ENCODE results near the gene FLOT1.
A peak's percentile ranks its signal among the peaks of the same experiment; 100 is the strongest.

The FLOT1 gene

DNA sequence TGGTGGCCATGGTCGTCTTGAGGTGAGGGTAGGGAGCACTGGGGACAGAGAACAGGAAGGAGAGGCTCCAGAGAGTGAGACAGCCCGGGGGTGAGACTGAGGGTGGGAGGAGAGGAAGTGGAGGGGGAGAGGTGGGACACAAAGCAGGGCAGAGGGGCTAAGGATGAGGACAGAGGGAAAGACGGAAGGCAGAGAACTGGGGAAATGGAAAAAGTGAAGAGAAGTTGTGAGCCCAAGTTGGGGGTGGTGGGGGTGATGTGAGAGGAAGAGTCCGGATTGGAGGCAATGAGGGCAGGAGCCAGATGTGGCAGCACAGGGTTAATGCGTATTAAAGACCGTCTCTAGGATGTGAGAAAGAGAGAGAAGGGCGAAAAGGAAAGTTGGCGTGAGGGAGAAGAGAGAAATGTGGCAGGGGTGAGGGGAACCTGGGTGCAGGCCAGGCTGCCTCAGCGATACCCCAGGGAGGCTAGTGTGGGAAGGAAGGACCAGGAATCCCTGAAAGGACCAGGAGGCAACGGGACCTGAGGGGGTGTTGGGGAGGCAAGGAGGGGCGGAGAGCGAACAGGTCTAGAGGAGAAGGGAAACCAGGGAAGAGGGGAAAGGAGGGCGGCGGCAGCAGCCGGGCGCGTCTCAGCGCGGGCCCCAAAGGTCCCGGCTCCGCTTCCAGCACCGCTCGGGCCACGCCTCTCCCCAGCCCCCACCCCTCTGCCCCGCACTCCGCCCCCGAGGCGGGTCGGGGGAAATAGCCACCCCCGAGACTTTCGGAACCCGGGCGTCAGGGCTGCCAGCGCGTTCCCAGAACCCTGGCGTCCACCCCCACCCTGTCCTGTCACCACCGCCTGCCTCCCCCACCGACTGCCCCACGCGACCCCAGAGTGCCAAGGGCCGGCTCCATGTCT, 56.2 kb downstream of the FLOT1 start, which contains the start of gene PPP1R18:
TSS of gene PPP1R18 (minus strand) at position 637 of the 899 bp plus-strand sequence. CDS start at position 10, 627 bp downstream.
- peaks cover 0 to 10% (median 1%) of the 10 kb centered on the region in 4 experiments for H3K36me3 ChIP-seq (ENCODE audit: control insufficient read depth in 4 of 4, insufficient read depth in 4 of 4, low read length in 3 of 4)
- H3K4me3 ChIP-seq (ENCODE audit: control insufficient read depth in 1 of 7, extremely low read depth in 1 of 7, insufficient read depth in 4 of 7, low read depth in 2 of 7, low read length in 6 of 7), result peak within 1 kb of the TSS; percentile 85 to 96 (median 89)
- no peaks in the 10 kb centered on the region for H3K9me3 ChIP-seq (ENCODE audit: control extremely low read depth in 1 of 5, control insufficient read depth in 4 of 5, insufficient read depth in 2 of 5, low read depth in 1 of 5, low read length in 4 of 5)
- CTCF ChIA-PET, result interaction anchor here (0.6 to 18.0 kb wide), 2 partner anchors 12 to 36 kb away, joined by 4 to 622 read pairs; partner anchors contain the start of genes MDC1 and TUBB
- POLR2A ChIA-PET, result interaction anchor here (7.4 kb wide), 1 partner anchor 35 kb away, joined by 56 read pairs; the partner anchor contains the start of gene TUBB
- no peaks in the 10 kb centered on the region for H3K27me3 ChIP-seq (replicated peaks in 2 of 5; ENCODE audit: control insufficient read depth in 4 of 5, insufficient read depth in 5 of 5, low read length in 4 of 5)
- peaks cover 17 to 83% (median 80%) of the 10 kb centered on the region in 4 experiments for H3K4me1 ChIP-seq (ENCODE audit: control extremely low read depth in 1 of 4, control insufficient read depth in 4 of 4, insufficient read depth in 4 of 4, low read length in 3 of 4)
- H3K27ac ChIP-seq (ENCODE audit: insufficient read depth in 1 of 2, low read depth in 1 of 2, low read length in 2 of 2, poor library complexity in 1 of 2, severe bottlenecking in 2 of 2), result peak within 1 kb of the TSS; percentile 68 to 94
- DNase-seq, result peak in 2 of 3 donors; percentile 68 to 72
- under 1% methylated on average over 31 of the region's 41 CpGs for WGBS (ENCODE audit: insufficient coverage)

DNA sequence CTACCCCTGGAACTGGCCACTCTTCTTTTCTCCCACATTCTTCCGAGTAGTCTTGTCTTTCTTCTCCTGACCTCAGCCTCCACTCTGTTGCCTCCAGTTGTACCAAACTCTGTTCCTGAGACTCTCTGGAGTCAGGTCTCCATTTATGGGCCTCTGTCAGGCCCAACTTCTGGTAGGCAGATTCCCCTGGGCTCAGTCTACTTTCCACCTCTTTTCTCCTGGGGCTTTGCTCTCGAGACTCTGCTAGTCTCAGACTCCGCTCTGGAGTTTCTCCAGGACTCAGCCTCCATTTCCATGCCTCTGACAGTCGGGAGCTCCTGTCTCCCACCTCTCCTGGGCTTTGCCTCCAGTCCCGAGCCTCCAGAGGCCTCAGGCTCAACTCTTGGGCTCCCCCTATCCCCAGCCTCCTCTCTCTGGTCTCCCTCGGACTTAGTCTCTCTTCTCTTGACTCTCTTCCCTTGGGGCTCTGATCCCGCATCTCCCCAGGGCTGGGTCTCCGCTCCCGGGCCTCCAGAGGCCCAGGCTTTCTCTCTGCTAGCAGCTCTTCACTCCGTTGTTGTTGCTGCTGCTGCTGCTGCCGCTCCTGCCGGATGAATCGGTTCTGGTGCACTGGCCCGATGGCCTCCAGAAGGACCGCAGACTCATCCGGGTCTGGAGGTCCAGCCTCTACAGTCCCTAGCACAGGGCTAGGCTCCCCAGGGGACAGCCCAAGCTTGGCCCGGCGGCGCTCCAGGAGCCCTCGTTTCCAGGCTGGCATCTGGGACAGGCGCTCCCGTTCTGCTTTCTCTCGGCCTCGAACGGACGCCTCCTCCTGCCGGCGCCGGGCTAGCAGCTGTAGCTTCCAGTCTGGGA, 57.1 kb downstream of the FLOT1 start:
- ChIA-PET CTCF (interaction anchor here (0.6 to 18.0 kb wide), 3 partner anchors 9 to 37 kb away, joined by 3 to 622 read pairs (median 4); partner anchors contain the start of genes MDC1 and TUBB), POLR2A (interaction anchor here (1.0 to 7.4 kb wide), 2 partner anchors 36 to 68 kb away, joined by 3 to 56 read pairs; partner anchors contain the start of genes PPP1R10 and TUBB)
- Histone ChIP-seq H3K27me3 (replicated peaks in 2 of 5; ENCODE audit: control insufficient read depth in 4 of 5, insufficient read depth in 5 of 5, low read length in 4 of 5) (no peaks in the 10 kb centered on the region), H3K9me3 (ENCODE audit: control extremely low read depth in 1 of 5, control insufficient read depth in 4 of 5, insufficient read depth in 2 of 5, low read depth in 1 of 5, low read length in 4 of 5) (no peaks in the 10 kb centered on the region), H3K27ac (ENCODE audit: insufficient read depth in 1 of 2, low read depth in 1 of 2, low read length in 2 of 2, poor library complexity in 1 of 2, severe bottlenecking in 2 of 2) (peak overlapping the region; percentile 68 to 94), H3K4me3 (ENCODE audit: control insufficient read depth in 1 of 7, extremely low read depth in 1 of 7, insufficient read depth in 4 of 7, low read depth in 2 of 7, low read length in 6 of 7) (peak overlapping the region; percentile 45 to 96 (median 88)), H3K36me3 (ENCODE audit: control insufficient read depth in 4 of 4, insufficient read depth in 4 of 4, low read length in 3 of 4) (peaks cover 0 to 16% (median 2%) of the 10 kb centered on the region in 4 experiments), H3K4me1 (ENCODE audit: control extremely low read depth in 1 of 4, control insufficient read depth in 4 of 4, insufficient read depth in 4 of 4, low read length in 3 of 4) (peaks cover 16 to 87% (median 84%) of the 10 kb centered on the region in 4 experiments)
- DNase-seq, result no peak
- 41% methylated on average over 18 of the region's 29 CpGs for WGBS (ENCODE audit: insufficient coverage)

DNA sequence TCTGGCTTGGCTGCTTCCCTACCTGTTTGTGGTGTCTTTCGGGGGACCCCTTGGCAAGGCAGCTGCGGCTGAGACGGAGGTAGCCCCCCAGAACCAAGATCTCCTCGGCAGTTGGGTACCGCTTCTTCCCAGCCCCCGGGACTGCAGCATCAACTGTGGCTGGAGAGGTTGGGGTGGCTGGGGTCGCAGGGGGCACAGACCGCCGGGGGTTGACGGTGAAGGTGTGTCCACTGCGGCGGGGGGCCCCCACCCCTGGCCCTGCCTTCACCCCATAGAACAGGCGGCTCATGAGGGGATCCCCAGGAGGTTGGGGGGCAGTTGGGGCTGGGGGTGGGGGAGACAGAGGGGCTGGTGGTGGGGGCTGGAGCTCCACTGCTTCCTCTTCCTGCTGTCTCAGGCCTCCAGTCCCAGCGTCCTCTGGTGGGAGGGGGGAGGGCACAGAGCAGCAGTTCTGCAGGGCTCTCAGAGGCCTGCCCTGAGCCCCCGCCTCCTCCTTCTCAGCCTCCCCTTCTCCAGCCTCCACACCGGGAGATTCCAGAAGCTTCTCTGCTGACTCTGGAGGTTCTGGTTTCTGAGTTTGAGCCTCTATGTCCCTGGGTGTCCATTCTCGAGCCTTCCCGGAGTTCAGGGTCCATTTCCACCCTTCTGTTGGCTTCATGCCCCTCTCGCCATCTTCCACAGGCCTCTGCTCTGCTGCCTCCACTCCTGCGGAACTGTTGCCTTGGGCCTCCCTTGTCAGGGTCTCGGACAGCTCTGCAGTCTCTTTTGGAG, 57.9 kb downstream of the FLOT1 start:
- H3K9me3 ChIP-seq (ENCODE audit: control extremely low read depth in 1 of 5, control insufficient read depth in 4 of 5, insufficient read depth in 2 of 5, low read depth in 1 of 5, low read length in 4 of 5), result no peaks in the 10 kb centered on the region
- H3K4me3 ChIP-seq (ENCODE audit: control insufficient read depth in 1 of 7, extremely low read depth in 1 of 7, insufficient read depth in 4 of 7, low read depth in 2 of 7, low read length in 6 of 7), result peak overlapping the region; percentile 50 to 96 (median 88)
- DNase-seq, result peak in 2 of 3 donors; percentile 58 to 69
- no peaks in the 10 kb centered on the region for H3K27me3 ChIP-seq (replicated peaks in 2 of 5; ENCODE audit: control insufficient read depth in 4 of 5, insufficient read depth in 5 of 5, low read length in 4 of 5)
- CTCF ChIA-PET, result interaction anchor here (0.6 to 18.0 kb wide), 3 partner anchors 9 to 38 kb away, joined by 3 to 622 read pairs (median 3); partner anchors contain the start of genes MDC1 and TUBB
- H3K36me3 ChIP-seq (ENCODE audit: control insufficient read depth in 4 of 4, insufficient read depth in 4 of 4, low read length in 3 of 4), result peaks cover 0 to 24% (median 9%) of the 10 kb centered on the region in 4 experiments
- 6% methylated on average over 13 of the region's 21 CpGs for WGBS (ENCODE audit: insufficient coverage)
- peaks cover 13 to 87% (median 84%) of the 10 kb centered on the region in 4 experiments for H3K4me1 ChIP-seq (ENCODE audit: control extremely low read depth in 1 of 4, control insufficient read depth in 4 of 4, insufficient read depth in 4 of 4, low read length in 3 of 4)
- peak overlapping the region; percentile 72 to 94 for H3K27ac ChIP-seq (ENCODE audit: insufficient read depth in 1 of 2, low read depth in 1 of 2, low read length in 2 of 2, poor library complexity in 1 of 2, severe bottlenecking in 2 of 2)
- POLR2A ChIA-PET, result interaction anchor here (1.0 to 7.4 kb wide), 3 partner anchors 33 to 68 kb away, joined by 3 to 56 read pairs (median 15); partner anchors contain the start of genes MDC1, PPP1R10 and TUBB

DNA sequence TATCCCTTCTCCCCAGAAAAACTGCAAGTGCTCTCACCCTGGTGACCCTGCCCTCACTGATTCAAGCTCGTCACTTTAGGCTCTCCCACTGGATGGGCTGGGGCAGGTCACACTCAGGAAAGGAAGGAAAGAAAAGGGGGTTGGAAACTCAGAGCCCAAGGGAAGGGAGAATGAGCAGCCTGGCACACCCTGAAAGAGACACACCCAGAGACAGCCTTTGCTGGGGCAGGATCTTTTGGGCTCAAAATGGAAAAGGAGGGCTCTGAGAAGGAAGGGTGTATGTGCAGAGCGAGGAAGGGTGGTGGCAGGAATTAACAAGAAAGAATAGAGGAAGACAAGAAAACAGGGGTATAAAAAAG, 58.5 kb downstream of the FLOT1 start:
- Histone ChIP-seq H3K9me3 (ENCODE audit: control extremely low read depth in 1 of 5, control insufficient read depth in 4 of 5, insufficient read depth in 2 of 5, low read depth in 1 of 5, low read length in 4 of 5) (no peaks in the 10 kb centered on the region), H3K27ac (ENCODE audit: insufficient read depth in 1 of 2, low read depth in 1 of 2, low read length in 2 of 2, poor library complexity in 1 of 2, severe bottlenecking in 2 of 2) (peak overlapping the region; percentile 72 to 94), H3K4me1 (ENCODE audit: control extremely low read depth in 1 of 4, control insufficient read depth in 4 of 4, insufficient read depth in 4 of 4, low read length in 3 of 4) (peaks cover 13 to 87% (median 84%) of the 10 kb centered on the region in 4 experiments), H3K36me3 (ENCODE audit: control insufficient read depth in 4 of 4, insufficient read depth in 4 of 4, low read length in 3 of 4) (peaks cover 0 to 25% (median 10%) of the 10 kb centered on the region in 4 experiments), H3K27me3 (replicated peaks in 2 of 5; ENCODE audit: control insufficient read depth in 4 of 5, insufficient read depth in 5 of 5, low read length in 4 of 5) (no peaks in the 10 kb centered on the region), H3K4me3 (ENCODE audit: control insufficient read depth in 1 of 7, extremely low read depth in 1 of 7, insufficient read depth in 4 of 7, low read depth in 2 of 7, low read length in 6 of 7) (peak overlapping the region; percentile 50 to 96 (median 88))
- ChIA-PET CTCF (interaction anchor here (0.6 to 18.0 kb wide), 2 partner anchors 8 to 38 kb away, joined by 3 to 622 read pairs; partner anchors contain the start of genes MDC1 and TUBB), POLR2A (interaction anchor here (1.0 to 7.4 kb wide), 3 partner anchors 33 to 67 kb away, joined by 3 to 56 read pairs (median 15); partner anchors contain the start of genes MDC1, PPP1R10 and TUBB)
- peak in 1 of 3 donors; percentile 21 for DNase-seq
- 0% methylated on average over 1 of the region's 2 CpGs for WGBS (ENCODE audit: insufficient coverage)

DNA sequence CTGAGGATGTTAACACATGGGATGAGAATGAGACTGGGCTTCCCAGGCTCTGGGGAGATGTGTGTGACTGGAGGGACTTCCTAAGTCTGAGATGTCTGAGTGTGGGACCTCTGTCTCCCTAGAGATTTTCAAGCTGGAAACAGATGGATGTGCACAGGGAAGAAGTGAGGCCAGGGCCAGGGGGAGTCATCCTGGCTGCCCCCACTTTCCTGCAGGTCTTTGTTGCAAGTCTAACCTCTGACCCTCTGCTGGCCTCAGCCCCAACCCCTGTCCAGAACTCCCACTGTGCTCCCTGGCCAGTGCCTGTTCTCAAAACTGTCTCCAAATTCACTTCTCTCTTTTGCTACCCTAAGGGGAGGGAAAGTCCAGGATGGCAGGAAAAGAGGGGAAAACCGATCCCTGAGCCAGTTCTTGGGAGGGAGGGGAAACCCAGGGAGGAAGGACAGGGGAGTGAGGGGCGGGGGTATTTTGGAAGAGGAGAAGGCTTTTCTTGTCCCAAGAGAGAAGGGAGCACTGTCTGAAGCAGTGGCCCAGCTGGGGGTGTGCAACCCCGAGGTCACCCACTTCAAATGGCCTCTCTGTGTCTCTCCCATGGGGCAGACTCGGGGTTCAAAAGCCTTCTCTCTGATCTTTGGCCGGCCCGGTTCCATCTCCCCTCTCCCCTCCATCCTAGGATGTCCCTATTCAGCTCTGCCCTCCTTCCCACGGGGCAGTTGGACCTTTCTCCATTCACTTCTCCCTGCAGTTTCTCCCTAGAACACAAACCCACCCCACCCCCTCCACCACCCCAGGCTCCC, 59.1 kb downstream of the FLOT1 start:
- H3K27me3 ChIP-seq (replicated peaks in 2 of 5; ENCODE audit: control insufficient read depth in 4 of 5, insufficient read depth in 5 of 5, low read length in 4 of 5), result no peaks in the 10 kb centered on the region
- 2% methylated on average over 7 of the region's 7 CpGs for WGBS (ENCODE audit: insufficient coverage)
- H3K4me1 ChIP-seq (ENCODE audit: control extremely low read depth in 1 of 4, control insufficient read depth in 4 of 4, insufficient read depth in 4 of 4, low read length in 3 of 4), result peaks cover 13 to 86% (median 80%) of the 10 kb centered on the region in 4 experiments
- DNase-seq, result no peak
- no peaks in the 10 kb centered on the region for H3K9me3 ChIP-seq (ENCODE audit: control extremely low read depth in 1 of 5, control insufficient read depth in 4 of 5, insufficient read depth in 2 of 5, low read depth in 1 of 5, low read length in 4 of 5)
- H3K4me3 ChIP-seq (ENCODE audit: control insufficient read depth in 1 of 7, extremely low read depth in 1 of 7, insufficient read depth in 4 of 7, low read depth in 2 of 7, low read length in 6 of 7), result peak overlapping the region; percentile 50 to 96 (median 88)
- peaks cover 0 to 29% (median 12%) of the 10 kb centered on the region in 4 experiments for H3K36me3 ChIP-seq (ENCODE audit: control insufficient read depth in 4 of 4, insufficient read depth in 4 of 4, low read length in 3 of 4)
- CTCF ChIA-PET, result interaction anchor here (18.0 kb wide), 1 partner anchor 39 kb away, joined by 622 read pairs; the partner anchor contains the start of genes MDC1 and TUBB
- POLR2A ChIA-PET, result interaction anchor here (0.6 to 7.4 kb wide), 5 partner anchors 8 to 68 kb away, joined by 3 to 56 read pairs (median 8); partner anchors contain the start of genes MDC1, NRM and TUBB
- peak overlapping the region; percentile 72 to 94 for H3K27ac ChIP-seq (ENCODE audit: insufficient read depth in 1 of 2, low read depth in 1 of 2, low read length in 2 of 2, poor library complexity in 1 of 2, severe bottlenecking in 2 of 2)
